K562 (cell line): ENCODE data around the gene ZNF473. TPM values are rescaled to one million over a fixed set of nuclear protein-coding genes. Genes with fewer than 3 reads are reported as not detected.
A peak's percentile ranks its signal among the peaks of the same experiment; 100 is the strongest.

ENCODE experiments used
- BHLHE40 ChIP-seq: IDR thresholded peaks from 2 replicates; pipeline ENCODE4 v1.6.1; 2011; ENCODE audit warnings: low read length, improper control_type of control experiment
- CBFA2T3 ChIP-seq: fragments of 450-650 bp; IDR thresholded peaks from 2 replicates; pipeline ENCODE4 v1.6.1; 2017
- ESRRA ChIP-seq: fragments of 450-650 bp; IDR thresholded peaks from 2 replicates; pipeline ENCODE4 v1.6.1; 2014; ENCODE audit warnings: low read depth, mild to moderate bottlenecking, moderate library complexity, borderline replicate concordance
- ETV6 ChIP-seq, 3 experiments: fragments of 150-350 bp in 1 of 3; sonication (generic) in 1 of 3; formaldehyde crosslinking in 1 of 3; IDR thresholded peaks; 2 replicates each; pipeline versions ENCODE4 v1.6.1 to v1.8.0; 2014 to 2022; ENCODE audit warnings: borderline replicate concordance in 2 of 3, low read depth in 2 of 3, antibody characterized with exemption in 1 of 3, low read length in 1 of 3, mild to moderate bottlenecking in 1 of 3, missing genetic modification reagents in 1 of 3
- GABPA ChIP-seq: fragments of 200-800 bp; sonication (Bioruptor generic); conservative IDR thresholded peaks from 2 replicates; pipeline ENCODE4 v1.6.1; 2016; ENCODE audit warnings: low read depth, missing genetic modification characterization, missing compliant biosample characterization
- PYGO2 ChIP-seq: fragments of 450-650 bp; IDR thresholded peaks from 2 replicates; pipeline ENCODE4 v1.6.1; 2016; ENCODE audit warnings: mild to moderate bottlenecking, missing genetic modification characterization, moderate library complexity, missing compliant biosample characterization
- TARDBP ChIP-seq: fragments of 450-650 bp; IDR thresholded peaks from 2 replicates; pipeline ENCODE4 v1.6.1; 2016
- TCF3 ChIP-seq: sonication (generic); formaldehyde crosslinking; IDR thresholded peaks from 2 replicates; pipeline ENCODE4 v1.4.0; 2020; ENCODE audit warnings: mild to moderate bottlenecking, missing genetic modification reagents
- ZNF695 ChIP-seq: fragments of 450-650 bp; formaldehyde crosslinking; IDR thresholded peaks from 2 replicates; pipeline ENCODE4 v1.4.0; 2020; ENCODE audit warnings: mild to moderate bottlenecking, moderate library complexity
- polyA plus RNA-seq, 8 experiments: library from polyadenylated mRNA; depleted of rRNA in 4 of 8; stranded (reverse) in 5 of 8; unstranded in 3 of 8; fragments of >200 nt; fragmentation: Nextera tagmentation in 2 of 8; fragmentation: Illumina TruSeq in 1 of 8; extraction: Ambion mirVana in 2 of 8; extraction: Trizol in 1 of 8; gene quantifications; 2 replicates each; pipeline versions ENCODE4 v1.2.1 to v1.2.3, GENCODE V29; 2011 to 2014; ENCODE audit warnings: inconsistent platforms in 1 of 8, missing spikeins in 1 of 8
- total RNA-seq, 7 experiments: library from RNA; depleted of rRNA in 6 of 7; stranded (reverse); fragments of >200 nt in 6 of 7; fragmentation: Illumina TruSeq in 2 of 7; extraction: Trizol in 2 of 7; gene quantifications; 2 replicates each; pipeline versions ENCODE4 v1.2.1 to v1.2.3, GENCODE V29; 2011 to 2021; ENCODE audit warnings: low replicate concordance in 1 of 7
- TF ChIP-seq, protein P1 (sequence below), 2 experiments: IDR thresholded peaks; 2 replicates each; pipeline ENCODE4 v1.6.1; 2011; ENCODE audit warnings: borderline replicate concordance in 1 of 2, control low read depth in 1 of 2, low read depth in 1 of 2, low read length in 1 of 2, mild to moderate bottlenecking in 1 of 2, mixed read lengths in 1 of 2, moderate library complexity in 1 of 2; ENCODE audit not compliant: insufficient read depth in 1 of 2, insufficient read length in 1 of 2, poor library complexity in 1 of 2, severe bottlenecking in 1 of 2; ENCODE audit errors: extremely low read depth in 1 of 2
- TF ChIP-seq, protein P2 (sequence below): sonication (generic); formaldehyde crosslinking; IDR thresholded peaks from 2 replicates; pipeline ENCODE4 v1.8.0; 2022; ENCODE audit warnings: mild to moderate bottlenecking, missing genetic modification reagents
- TF ChIP-seq, protein P3 (sequence below): sonication (generic); formaldehyde crosslinking; IDR thresholded peaks from 2 replicates; pipeline ENCODE4 v1.8.0; 2022; ENCODE audit warnings: missing genetic modification reagents, mild to moderate bottlenecking, moderate library complexity, borderline replicate concordance
- TF ChIP-seq, protein P4 (sequence below): fragments of 200-800 bp; sonication (Bioruptor generic); IDR thresholded peaks from 2 replicates; pipeline ENCODE4 v1.6.1; 2017; ENCODE audit warnings: missing genetic modification characterization, missing compliant biosample characterization
- TF ChIP-seq, protein P5 (sequence below): sonication (generic); formaldehyde crosslinking; IDR thresholded peaks from 2 replicates; pipeline ENCODE4 v1.8.1; 2023; ENCODE audit warnings: mild to moderate bottlenecking, missing genetic modification reagents
- TF ChIP-seq, protein P6 (sequence below): fragments of 250-450 bp; sonication (Bioruptor Pico); IDR thresholded peaks from 2 replicates; pipeline ENCODE4 v1.4.0; 2020; ENCODE audit warnings: mild to moderate bottlenecking, moderate library complexity, borderline replicate concordance

The ZNF473 gene
- total and polyA plus RNA-seq, 9 of the 15 experiments (the other 6 are each of a cell fraction or from before 2014, with no cell fraction given) = 8.2 to 34.0 (median 28.5) TPM

DNA sequence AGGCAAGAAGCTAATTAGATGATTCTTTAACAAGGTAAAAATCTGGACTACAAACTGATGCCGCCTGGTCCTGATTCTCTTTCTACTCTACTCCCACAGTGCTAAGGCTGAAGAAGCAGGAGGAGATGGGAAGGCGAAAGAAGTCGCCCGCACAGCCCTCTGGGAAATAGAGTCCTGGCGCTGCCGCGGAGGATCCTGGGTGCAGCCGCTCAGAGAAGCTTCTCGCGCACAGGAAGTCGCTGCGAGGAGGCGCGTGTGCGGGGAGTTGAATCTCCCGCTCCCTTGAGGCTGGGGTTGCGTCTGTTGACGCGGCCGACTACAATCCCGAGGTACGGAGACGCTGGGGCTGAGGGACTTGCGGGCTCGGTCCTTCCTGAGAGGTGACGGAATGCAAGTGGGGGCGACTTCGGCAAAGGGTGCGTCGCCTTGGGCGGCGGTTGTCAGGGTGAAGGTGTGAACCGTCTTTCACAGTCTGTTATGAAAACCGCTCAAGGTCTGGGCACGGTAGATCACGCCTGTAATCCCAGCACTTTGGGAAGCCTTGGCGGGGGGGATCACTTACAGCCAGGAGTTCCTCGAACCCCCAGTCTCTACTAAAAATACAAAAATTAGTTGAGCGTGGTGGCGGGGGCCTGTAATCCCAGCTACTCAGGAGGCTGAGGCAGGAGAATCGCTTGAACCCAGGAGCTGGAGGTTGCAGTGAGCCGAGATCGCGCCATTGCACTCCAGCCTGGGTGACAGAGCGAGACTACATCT is at the start of gene ZNF473 (continued):
- TF ChIP-seq, protein P1, sequence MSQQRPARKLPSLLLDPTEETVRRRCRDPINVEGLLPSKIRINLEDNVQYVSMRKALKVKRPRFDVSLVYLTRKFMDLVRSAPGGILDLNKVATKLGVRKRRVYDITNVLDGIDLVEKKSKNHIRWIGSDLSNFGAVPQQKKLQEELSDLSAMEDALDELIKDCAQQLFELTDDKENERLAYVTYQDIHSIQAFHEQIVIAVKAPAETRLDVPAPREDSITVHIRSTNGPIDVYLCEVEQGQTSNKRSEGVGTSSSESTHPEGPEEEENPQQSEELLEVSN (IDR thresholded peaks at IDR 0.05; ENCODE audit: borderline replicate concordance in 1 of 2, extremely low read depth in 1 of 2, insufficient read depth in 1 of 2, insufficient read length in 1 of 2, low read depth in 1 of 2, low read length in 1 of 2, poor library complexity in 1 of 2, severe bottlenecking in 1 of 2) = peak; percentile 100
- TF ChIP-seq ESRRA = peak; percentile 12; the same call in 1 of the 2 replicates
- TF ChIP-seq TCF3 = peak; percentile 37; the same call in 1 of the 2 replicates
- peak; percentile 90 for TF ChIP-seq GABPA (tag)
- no peak; the same call in 1 of the 2 replicates for TF ChIP-seq CBFA2T3
- TF ChIP-seq, protein P2, sequence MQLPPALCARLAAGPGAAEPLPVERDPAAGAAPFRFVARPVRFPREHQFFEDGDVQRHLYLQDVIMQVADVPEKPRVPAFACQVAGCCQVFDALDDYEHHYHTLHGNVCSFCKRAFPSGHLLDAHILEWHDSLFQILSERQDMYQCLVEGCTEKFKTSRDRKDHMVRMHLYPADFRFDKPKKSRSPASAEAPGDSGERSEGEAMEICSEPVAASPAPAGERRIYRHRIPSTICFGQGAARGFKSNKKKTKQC (CRISPR knock-in tag) = peak; percentile 98
- no peak for TF ChIP-seq PYGO2 (tag)
- no peak for TF ChIP-seq TARDBP
- TF ChIP-seq, protein P3, sequence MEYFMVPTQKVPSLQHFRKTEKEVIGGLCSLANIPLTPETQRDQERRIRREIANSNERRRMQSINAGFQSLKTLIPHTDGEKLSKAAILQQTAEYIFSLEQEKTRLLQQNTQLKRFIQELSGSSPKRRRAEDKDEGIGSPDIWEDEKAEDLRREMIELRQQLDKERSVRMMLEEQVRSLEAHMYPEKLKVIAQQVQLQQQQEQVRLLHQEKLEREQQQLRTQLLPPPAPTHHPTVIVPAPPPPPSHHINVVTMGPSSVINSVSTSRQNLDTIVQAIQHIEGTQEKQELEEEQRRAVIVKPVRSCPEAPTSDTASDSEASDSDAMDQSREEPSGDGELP = peak; percentile 84
- TF ChIP-seq ETV6 (IDR thresholded peaks at IDR 0.05; ENCODE audit: borderline replicate concordance in 1 of 2, low read depth in 2 of 2, low read length in 1 of 2) = no peak
- peak; percentile 89; the same call in 1 of the 2 replicates for TF ChIP-seq ETV6 (CRISPR knock-in tag; IDR thresholded peaks at IDR 0.05; ENCODE audit: borderline replicate concordance)
- no peak for TF ChIP-seq ZNF695 (CRISPR knock-in tag)
- TF ChIP-seq, protein P4, sequence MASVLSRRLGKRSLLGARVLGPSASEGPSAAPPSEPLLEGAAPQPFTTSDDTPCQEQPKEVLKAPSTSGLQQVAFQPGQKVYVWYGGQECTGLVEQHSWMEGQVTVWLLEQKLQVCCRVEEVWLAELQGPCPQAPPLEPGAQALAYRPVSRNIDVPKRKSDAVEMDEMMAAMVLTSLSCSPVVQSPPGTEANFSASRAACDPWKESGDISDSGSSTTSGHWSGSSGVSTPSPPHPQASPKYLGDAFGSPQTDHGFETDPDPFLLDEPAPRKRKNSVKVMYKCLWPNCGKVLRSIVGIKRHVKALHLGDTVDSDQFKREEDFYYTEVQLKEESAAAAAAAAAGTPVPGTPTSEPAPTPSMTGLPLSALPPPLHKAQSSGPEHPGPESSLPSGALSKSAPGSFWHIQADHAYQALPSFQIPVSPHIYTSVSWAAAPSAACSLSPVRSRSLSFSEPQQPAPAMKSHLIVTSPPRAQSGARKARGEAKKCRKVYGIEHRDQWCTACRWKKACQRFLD = 0 out of 2 replicates have a peak, but pooled peaks have one; percentile 62
- TF ChIP-seq BHLHE40 = peak; percentile 38; the same call in 1 of the 2 replicates
- TF ChIP-seq, protein P5, sequence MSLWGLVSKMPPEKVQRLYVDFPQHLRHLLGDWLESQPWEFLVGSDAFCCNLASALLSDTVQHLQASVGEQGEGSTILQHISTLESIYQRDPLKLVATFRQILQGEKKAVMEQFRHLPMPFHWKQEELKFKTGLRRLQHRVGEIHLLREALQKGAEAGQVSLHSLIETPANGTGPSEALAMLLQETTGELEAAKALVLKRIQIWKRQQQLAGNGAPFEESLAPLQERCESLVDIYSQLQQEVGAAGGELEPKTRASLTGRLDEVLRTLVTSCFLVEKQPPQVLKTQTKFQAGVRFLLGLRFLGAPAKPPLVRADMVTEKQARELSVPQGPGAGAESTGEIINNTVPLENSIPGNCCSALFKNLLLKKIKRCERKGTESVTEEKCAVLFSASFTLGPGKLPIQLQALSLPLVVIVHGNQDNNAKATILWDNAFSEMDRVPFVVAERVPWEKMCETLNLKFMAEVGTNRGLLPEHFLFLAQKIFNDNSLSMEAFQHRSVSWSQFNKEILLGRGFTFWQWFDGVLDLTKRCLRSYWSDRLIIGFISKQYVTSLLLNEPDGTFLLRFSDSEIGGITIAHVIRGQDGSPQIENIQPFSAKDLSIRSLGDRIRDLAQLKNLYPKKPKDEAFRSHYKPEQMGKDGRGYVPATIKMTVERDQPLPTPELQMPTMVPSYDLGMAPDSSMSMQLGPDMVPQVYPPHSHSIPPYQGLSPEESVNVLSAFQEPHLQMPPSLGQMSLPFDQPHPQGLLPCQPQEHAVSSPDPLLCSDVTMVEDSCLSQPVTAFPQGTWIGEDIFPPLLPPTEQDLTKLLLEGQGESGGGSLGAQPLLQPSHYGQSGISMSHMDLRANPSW (CRISPR knock-in tag) = 0 out of 2 replicates have a peak, but pooled peaks have one; percentile 58
- TF ChIP-seq, protein P6, sequence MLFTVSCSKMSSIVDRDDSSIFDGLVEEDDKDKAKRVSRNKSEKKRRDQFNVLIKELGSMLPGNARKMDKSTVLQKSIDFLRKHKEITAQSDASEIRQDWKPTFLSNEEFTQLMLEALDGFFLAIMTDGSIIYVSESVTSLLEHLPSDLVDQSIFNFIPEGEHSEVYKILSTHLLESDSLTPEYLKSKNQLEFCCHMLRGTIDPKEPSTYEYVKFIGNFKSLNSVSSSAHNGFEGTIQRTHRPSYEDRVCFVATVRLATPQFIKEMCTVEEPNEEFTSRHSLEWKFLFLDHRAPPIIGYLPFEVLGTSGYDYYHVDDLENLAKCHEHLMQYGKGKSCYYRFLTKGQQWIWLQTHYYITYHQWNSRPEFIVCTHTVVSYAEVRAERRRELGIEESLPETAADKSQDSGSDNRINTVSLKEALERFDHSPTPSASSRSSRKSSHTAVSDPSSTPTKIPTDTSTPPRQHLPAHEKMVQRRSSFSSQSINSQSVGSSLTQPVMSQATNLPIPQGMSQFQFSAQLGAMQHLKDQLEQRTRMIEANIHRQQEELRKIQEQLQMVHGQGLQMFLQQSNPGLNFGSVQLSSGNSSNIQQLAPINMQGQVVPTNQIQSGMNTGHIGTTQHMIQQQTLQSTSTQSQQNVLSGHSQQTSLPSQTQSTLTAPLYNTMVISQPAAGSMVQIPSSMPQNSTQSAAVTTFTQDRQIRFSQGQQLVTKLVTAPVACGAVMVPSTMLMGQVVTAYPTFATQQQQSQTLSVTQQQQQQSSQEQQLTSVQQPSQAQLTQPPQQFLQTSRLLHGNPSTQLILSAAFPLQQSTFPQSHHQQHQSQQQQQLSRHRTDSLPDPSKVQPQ (CRISPR knock-in tag) = 0 out of 2 replicates have a peak, but pooled peaks have one; percentile 48
